GM18499 (cell line): ENCODE results near the gene EIF4A3.

ENCODE experiments used
- ATAC-seq: cut with Tn5 transposase; IDR thresholded peaks from one replicate; pipeline ENCODE4 v1.9.1; 2021; ENCODE audit warnings: moderate number of reproducible peaks; ENCODE audit not compliant: insufficient read depth, unreplicated experiment

Gene EIF4A3

DNA sequence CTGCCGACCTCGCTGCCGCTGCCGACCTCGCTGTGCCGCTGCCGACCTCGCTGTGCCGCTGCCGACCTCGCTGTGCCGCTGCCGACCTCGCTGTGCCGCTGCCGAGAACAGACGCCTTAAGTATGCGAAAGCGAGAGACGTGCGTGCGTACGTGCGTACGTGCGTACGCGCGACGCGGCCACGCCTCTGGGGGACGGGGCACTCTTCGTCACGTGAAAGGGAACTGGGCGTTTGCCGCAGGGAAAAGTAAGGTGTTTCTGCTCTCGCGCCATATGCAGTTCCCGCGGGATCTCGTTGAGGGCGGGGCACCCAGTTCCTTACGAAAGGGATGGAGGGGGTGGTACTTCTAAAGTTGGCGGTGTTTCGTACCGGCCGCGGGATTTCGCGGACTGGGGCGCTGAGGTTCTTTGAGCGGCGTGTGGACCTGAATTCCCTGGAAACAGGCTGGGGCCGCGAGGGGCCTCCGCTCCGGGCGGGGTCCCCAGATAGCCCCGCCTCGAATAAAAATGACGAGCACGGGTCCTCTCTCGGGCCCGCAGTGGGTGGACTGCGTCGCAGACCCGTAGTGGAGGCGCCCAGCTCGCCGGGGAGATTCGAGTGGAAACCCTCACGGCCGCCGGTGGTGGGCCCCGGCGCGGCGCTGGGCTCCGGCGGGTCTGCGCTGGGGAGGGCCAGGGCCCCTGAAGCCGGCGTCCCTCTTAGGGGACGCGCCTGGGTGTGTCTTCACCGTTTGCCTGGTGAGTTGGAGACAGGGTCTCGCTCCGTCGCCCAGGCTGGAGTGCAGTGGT is at the start of gene EIF4A3:
Gene EIF4A3, minus strand, starts transcription at position 94 of the 788 bp plus-strand sequence. CDS start 167 bp downstream, outside the sequence.
- peak; percentile 78 for ATAC-seq

DNA sequence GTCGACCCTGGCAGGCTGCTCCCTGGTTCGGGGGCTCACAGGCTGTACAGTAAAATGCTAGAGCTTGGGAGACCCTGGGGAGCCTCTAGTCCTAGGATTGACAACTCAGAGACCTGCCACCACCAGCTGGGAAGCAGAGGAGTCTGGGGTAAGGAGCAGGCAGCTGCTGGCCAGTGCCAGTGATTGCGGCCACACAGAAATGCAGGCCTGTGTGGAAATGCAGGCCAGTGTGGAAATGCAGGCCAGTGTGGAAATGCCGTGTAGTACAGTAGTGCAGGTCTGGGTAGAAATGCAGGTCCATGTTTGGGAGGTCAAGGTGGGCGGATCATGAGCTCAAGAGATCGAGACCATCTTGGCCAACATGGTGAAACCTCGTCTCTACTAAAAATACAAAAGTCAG is 49.7 kb upstream of the EIF4A3 start:
- no peak for ATAC-seq

GRCh38 chr17:80195671-80196529 is 49.0 kb upstream of the EIF4A3 start:
- no peak for ATAC-seq

- ATAC-seq = no peak
These were observed 48.2 kb upstream of the EIF4A3 start for GRCh38 chr17:80195141-80195540.

GRCh38 chr17:80191865-80192661 is 45.1 kb upstream of the EIF4A3 start:
- ATAC-seq = no peak

- no peak for ATAC-seq
These were observed 44.3 kb upstream of the EIF4A3 start for GRCh38 chr17:80191192-80191591.

DNA sequence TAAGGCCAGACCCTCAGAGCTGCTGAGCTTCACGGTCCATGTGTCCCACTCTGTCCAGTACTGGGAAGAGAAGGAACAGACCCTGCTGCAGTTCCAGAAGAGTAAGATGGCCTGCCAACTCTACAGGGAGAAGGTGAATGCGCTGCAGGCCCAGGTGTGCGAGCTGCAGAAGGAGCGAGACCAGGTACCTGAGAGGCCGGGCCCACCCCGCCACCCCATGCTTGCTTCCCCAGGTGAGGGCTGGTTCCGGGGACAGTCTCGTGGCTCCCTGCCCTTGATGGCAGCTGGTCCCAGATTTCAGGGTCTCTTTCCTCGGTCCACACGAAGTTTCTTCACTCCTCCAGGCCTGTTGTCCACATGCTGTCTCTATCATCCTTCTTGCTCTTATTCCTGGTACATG is 43.8 kb upstream of the EIF4A3 start:
- ATAC-seq = no peak

GRCh38 chr17:80189611-80190010 is 42.7 kb upstream of the EIF4A3 start:
- no peak for ATAC-seq

DNA sequence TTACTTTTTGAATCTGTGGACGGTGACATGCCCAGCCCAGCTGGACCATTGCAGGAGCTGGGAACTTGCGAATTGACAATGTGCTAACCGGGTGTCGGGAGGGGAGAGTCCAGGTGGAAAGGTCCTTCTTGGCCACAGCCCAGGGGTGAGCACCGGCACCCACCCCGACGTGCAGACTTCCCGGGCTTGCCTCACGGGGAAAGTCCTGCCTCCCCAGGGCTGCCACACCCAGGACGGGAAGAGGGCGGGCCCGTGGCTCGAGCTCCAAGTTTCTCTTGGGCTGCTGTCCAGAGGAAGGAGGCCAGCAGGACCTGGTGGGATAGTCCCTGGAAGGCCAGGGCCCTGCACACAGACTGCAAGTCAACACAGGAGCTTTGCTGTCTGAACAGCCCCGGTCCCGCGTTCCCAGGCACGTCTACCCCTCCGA is 40.6 kb upstream of the EIF4A3 start:
- ATAC-seq = no peak

DNA sequence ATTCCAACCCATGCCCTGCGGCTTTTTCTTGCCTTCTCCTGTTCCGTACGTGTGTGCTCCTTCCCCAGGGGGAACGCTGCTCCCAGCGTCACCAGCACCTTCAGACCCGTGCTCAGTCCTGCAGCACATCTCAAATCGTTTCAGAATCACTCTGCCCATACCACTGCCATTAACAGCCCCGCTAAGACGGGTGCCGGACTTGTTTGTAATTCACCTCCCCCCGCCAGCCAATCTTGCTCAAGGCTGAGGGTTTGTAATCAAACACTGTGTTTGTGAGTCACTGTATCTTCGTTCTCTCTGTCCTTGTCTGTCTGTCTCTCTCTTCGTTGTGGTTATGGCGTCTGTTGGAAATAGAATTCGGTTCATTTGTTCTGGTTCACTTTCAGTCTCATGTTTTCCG is 40.2 kb upstream of the EIF4A3 start:
- ATAC-seq = no peak

GRCh38 chr17:80185968-80186367 is 39.0 kb upstream of the EIF4A3 start:
- ATAC-seq = no peak

GRCh38 chr17:80184423-80184714 is 37.4 kb upstream of the EIF4A3 start:
- ATAC-seq = no peak

DNA sequence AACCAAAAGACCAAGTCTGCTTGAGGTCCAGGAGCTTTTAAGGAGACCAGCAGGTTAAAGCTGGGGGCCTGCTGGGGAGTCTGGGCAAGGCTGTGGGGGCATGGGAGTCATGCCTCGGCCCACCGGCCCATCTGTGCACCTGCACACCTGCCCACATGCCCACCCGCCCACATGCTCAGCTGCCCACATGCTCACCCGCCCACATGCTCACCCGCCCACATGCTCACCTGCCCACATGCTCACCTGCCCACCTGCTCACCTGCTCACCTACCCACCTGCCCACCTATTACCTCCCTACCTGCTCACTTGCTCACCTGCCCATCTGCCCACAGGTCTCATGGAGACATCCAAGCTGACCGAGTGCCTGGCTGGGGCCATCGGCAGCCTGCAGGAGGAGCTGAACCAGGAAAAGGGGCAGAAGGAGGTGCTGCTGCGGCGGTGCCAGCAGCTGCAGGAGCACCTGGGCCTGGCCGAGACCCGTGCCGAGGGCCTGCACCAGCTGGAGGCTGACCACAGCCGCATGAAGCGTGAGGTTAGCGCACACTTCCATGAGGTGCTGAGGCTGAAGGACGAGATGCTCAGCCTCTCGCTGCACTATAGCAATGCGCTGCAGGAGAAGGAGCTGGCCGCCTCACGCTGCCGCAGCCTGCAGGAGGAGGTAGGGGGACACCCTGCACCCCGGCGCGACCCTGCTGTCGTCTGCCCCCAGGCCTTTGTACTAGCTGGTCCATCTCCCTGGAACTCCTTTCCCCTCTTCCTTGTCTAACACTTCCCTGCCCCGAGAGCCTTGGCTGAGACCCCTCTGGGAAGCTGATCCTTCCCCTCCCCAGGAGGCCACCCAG is 36.9 kb upstream of the EIF4A3 start:
- ATAC-seq = no peak

DNA sequence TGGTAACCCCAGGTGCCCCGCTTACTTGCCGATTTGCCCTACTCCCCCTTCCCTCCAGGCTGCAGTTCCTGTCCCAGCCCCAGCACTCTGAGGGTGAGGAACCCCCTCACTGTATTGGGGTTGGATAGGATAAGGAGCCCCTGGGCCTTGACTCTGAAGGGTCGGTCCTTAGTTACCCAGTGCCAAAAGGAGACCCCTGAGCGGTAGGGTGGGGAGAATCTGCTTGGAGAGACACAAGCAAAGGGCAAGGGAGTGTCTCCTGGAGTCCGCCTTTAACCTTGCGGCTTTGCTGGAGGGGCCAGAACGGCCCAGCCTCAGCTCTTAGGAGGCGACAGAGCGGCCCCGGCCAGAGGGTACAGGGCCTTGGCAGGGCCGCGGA is 35.9 kb upstream of the EIF4A3 start:
- no peak for ATAC-seq

DNA sequence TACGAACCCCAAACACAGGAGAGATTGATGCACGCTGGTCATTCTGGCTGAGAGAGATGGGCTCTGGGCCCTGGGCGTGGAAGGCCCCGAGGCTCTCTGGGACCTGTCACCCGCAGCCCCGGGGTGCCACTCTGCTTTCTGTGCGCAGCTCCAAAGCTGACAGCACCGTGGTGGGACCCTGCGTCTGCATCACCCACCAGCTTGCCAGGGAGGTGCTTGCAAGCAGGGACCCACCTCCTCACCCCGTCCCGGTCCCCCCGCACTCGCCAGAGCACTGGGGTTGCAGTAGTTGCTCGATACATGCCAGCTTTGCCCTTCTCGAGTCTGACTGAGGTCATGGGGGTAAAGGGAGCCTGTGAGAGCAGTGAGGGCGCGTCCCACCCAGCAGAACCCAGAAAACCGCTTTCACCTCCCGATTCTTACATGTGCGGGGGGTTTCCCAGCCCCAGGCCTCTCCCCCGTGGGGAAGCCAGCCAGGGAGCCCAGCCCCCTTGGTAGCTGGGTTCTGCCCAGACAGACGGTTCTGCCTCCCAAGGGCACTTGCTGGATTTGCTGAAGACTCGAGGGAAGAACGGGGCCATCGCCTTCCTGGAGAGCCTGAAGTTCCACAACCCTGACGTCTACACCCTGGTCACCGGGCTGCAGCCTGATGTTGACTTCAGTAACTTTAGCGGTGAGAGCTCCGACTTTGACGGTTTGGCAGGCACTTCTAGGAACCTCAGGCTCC is 35.4 kb upstream of the EIF4A3 start:
- ATAC-seq = no peak

DNA sequence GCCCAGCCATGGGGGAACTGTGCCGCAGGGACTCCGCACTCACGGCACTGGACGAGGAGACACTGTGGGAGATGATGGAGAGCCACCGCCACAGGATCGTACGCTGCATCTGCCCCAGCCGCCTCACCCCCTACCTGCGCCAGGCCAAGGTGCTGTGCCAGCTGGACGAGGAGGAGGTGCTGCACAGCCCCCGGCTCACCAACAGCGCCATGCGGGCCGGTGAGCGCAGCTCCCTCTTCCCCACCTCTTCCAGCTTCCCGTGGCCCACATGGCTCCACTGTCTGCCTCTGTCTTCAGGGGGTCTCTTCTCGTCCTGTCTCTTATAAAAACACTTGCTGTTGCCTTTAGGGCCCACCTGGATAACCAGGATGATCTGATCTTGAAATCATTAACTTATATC is 34.5 kb upstream of the EIF4A3 start:
- ATAC-seq = no peak

GRCh38 chr17:80180192-80180591 is 33.3 kb upstream of the EIF4A3 start:
- ATAC-seq = no peak

DNA sequence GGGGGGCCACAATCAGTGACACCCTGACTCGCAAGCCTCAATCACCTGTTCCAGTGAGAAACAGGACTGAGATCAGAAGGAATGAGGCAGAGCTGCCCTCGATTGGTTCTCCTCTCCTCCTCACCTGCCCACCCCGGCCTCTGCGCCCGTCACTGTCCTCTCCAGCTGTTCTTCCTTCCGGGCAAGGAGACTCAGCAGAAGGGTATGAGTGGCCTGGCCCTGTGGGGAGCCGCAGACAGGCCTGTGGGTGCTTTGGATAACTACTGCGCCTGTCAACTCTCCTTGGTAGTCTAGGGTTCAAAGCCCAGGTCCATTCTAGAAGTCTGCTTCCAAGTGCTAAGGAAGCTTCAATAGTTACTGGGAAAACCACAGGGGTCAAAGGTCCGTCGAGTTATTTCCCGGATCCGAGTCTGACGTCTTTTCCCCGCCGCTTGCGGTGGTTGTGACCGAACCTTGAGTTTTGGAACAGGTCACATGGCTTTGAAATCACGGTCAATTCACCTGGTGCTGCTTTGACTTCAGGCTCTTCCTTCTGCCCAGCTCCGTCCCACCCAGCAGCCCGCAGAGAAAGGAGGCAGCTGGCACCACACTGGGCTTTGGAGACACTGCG is 31.2 kb upstream of the EIF4A3 start:
- ATAC-seq = no peak

GRCh38 chr17:80176757-80177156 is 29.8 kb upstream of the EIF4A3 start:
- no peak for ATAC-seq
